ENCODE data around the gene PCGF6.
"Not testable (repeated sequence)": the region's sequence is repeated elsewhere in the genome, so short reads cannot be mapped to it uniquely, and the experiment has no call there.

PCGF6 gene

DNA sequence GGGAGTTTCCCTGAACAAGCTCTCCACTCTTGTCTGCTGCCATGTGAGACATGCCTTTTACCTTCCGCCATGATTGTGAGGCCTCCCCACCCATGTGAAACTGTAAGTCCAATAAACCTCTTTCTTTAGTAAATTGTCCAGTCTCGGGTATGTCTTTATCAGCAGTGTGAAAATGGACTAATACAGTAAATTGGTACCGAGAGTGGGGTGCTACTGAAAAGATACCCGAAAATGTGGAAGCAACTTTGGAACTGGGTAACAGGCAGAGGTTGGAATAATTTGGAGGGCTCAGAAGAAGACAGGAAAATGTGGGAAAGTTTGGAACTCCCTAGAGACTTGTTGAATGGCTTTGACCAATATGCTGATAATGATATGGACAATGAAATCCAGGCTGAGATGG, 92.0 kb downstream of the PCGF6 start:
- not testable (repeated sequence) for DNase-seq (ENCODE audit: low read depth in 2 of 3, low spot score in 2 of 3)

DNA sequence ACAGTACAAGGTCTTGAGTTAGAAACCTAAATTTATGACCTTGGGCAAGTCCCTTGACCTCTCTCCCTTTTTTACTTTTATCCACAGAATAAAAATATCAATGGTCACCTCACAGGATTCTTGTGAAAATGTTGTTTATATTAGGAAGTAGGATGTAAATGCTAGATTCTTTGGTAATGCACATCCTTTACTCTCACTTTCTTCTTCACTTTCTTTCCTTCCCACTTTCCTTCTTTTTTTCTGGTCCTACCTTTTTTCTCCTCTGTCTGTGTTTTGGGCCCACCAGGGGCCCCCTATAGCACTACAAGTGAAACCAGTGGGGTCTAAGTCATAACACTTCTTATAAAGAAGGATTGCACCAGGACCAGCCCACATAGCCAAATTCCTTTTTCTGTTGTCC, 93.1 kb downstream of the PCGF6 start:
- DNase-seq (ENCODE audit: low read depth in 2 of 3, low spot score in 2 of 3): no peak

DNA sequence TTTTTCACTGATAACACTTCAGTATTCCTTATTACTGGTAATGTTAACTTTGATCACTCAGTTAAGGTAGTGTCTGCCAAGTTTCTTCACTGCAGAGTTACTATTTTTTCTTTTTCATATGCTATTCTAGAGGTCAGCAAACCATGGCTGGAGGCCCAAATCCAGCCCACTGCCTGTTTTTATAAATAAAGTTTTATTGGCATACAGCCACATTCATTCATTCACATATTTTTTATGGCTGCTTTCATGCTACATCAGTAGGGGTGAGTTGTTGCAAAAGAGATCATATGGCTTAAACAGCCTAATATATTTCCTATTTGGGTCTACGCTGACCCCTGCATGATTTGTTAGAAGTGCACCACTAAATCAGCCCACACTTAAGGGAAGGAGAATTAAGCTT, 94.3 kb downstream of the PCGF6 start:
- DNase-seq (ENCODE audit: low read depth in 2 of 3, low spot score in 2 of 3): no peak

DNA sequence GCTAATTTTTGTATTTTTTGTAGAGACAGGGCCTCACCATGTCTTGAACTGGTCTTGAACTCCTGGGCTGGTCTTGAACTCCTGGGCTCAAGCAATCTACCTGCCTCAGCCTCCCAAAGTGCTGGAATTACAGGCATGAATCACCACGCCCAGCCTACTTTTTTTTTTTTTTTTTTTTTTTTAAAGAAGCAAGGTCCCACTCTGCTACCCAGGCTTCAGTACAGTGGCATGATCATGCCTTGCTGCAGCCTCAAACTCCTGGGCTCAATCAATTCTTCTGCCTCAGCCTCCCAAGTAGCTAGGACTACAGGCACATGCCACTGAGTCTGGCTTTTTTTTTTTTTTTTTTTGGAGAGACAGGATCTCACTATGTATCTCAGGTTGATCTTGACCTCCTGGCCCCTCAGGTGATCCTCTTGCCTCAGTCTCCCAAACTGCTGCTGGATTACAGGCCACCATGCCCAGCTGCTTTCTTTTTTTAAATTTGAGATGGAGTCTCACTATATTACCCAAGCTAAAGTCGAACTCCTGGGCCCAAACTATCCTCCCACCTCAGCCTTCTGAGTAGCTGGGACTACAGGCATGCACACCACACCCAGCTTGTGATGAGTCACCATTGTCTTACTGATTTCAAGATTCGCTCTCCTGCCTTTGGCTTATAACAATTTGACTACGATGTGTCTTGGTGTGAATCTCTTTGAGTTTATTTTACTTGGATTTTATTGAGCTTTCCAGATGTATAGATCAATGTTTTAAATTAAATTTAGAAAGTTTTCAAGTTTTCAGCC, 96.2 kb downstream of the PCGF6 start:
- no peak for DNase-seq (ENCODE audit: low read depth in 2 of 3, low spot score in 2 of 3)

DNA sequence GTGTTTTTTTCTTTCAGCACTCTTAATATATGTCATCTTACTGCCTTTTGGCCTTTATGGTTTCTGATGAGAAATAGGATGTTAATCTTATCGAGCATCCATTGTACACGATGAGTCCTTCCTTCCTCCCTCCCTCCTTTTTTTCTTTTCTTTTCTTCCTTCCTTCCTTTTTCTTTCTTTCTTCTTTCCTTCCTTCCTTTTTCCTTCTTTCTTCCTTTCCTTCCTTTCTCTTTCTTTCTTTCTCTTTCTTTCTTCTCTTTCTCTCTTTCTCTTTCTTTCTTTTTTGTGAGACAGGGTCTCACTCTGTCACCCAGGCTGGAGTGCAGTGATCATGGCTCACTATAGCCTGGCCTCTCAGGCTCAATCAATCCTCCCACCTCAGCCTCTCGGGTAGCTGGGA, 96.8 kb downstream of the PCGF6 start:
- no peak for DNase-seq (ENCODE audit: low read depth in 2 of 3, low spot score in 2 of 3)
